PC-9 (cell line): ENCODE measurements around the gene MPND.

Experiments
- EZH2 ChIP-seq: fragments of 200-600 bp; sonication (generic); IDR thresholded peaks from 2 replicates; pipeline ENCODE4 v1.8.0; 2017; ENCODE audit warnings: antibody characterized with exemption, low read depth
- TF ChIP-seq, protein P1 (sequence below): fragments of 200-600 bp; sonication (generic); conservative IDR thresholded peaks from 2 replicates; pipeline ENCODE4 v1.6.1; 2017; ENCODE audit warnings: mixed run types, antibody characterized with exemption, mild to moderate bottlenecking, moderate library complexity

DNA sequence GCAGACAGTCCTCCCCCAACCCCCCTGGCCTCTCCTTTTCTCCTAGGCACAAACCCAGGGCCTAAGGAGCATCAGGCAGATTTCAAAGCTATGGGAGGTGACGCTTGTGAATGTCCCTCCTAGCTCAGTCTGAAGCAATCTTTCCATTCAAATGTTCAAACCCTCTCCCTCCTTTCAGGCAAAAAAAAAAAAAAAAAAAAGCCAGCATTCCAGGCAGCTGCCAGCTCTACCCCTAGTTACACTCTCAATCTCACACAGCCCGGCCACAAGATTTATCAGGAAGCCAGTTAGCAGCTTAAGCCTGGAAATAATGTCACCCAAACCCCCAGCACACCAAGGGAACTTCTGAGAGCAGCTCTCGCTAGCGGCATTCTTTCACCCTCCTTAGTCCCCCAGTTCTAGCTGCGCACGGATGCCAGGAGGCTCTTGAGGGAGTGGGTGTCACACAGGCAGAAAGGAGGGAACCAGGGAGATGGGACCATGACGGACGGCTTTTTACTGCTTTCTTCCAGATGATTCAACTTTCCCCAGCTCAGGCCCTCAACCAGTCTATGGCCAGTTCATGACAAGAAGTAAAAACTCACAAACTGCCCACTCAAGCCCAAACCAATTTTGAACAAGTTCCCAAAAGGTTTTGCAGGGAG is 50.7 kb downstream of the MPND start:
- TF ChIP-seq EZH2 = no peak
- TF ChIP-seq, protein P1, sequence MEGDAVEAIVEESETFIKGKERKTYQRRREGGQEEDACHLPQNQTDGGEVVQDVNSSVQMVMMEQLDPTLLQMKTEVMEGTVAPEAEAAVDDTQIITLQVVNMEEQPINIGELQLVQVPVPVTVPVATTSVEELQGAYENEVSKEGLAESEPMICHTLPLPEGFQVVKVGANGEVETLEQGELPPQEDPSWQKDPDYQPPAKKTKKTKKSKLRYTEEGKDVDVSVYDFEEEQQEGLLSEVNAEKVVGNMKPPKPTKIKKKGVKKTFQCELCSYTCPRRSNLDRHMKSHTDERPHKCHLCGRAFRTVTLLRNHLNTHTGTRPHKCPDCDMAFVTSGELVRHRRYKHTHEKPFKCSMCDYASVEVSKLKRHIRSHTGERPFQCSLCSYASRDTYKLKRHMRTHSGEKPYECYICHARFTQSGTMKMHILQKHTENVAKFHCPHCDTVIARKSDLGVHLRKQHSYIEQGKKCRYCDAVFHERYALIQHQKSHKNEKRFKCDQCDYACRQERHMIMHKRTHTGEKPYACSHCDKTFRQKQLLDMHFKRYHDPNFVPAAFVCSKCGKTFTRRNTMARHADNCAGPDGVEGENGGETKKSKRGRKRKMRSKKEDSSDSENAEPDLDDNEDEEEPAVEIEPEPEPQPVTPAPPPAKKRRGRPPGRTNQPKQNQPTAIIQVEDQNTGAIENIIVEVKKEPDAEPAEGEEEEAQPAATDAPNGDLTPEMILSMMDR = no peak
